Measurements from ENCODE around the gene GALNT17.

Gene GALNT17

GRCh38 chr7:71308096-71308495 lies 176.2 kb downstream of the GALNT17 start:
- Histone ChIP-seq H3K4me1 (ENCODE audit: control insufficient read depth, insufficient read depth, low read length, unreplicated experiment) (no peaks in the 10 kb centered on the region), H3K79me2 (ENCODE audit: control insufficient read depth, insufficient read depth, low read length, unreplicated experiment) (no peaks in the 10 kb centered on the region), H3K27me3 (ENCODE audit: insufficient read depth, low read length) (no peaks in the 10 kb centered on the region), H3K36me3 (ENCODE audit: insufficient read depth, low read length) (no peaks in the 10 kb centered on the region), H3K4me3 (ENCODE audit: low read depth, low read length) (no peak overlapping the region), H3K27ac (ENCODE audit: low read depth, low read length) (no peak overlapping the region), H2AFZ (ENCODE audit: low read length, unreplicated experiment) (no peak overlapping the region)

GRCh38 chr7:71311576-71311975 lies 179.6 kb downstream of the GALNT17 start:
- no peaks in the 10 kb centered on the region for H3K27me3 ChIP-seq (ENCODE audit: insufficient read depth, low read length)
- no peak overlapping the region for H2AFZ ChIP-seq (ENCODE audit: low read length, unreplicated experiment)
- no peak overlapping the region for H3K27ac ChIP-seq (ENCODE audit: low read depth, low read length)
- no peaks in the 10 kb centered on the region for H3K36me3 ChIP-seq (ENCODE audit: insufficient read depth, low read length)
- no peaks in the 10 kb centered on the region for H3K4me1 ChIP-seq (ENCODE audit: control insufficient read depth, insufficient read depth, low read length, unreplicated experiment)
- H3K79me2 ChIP-seq (ENCODE audit: control insufficient read depth, insufficient read depth, low read length, unreplicated experiment) = no peaks in the 10 kb centered on the region
- no peak overlapping the region for H3K4me3 ChIP-seq (ENCODE audit: low read depth, low read length)

GRCh38 chr7:71312755-71313490 lies 181.0 kb downstream of the GALNT17 start:
- Histone ChIP-seq H3K79me2 (ENCODE audit: control insufficient read depth, insufficient read depth, low read length, unreplicated experiment) (no peaks in the 10 kb centered on the region), H3K4me3 (ENCODE audit: low read depth, low read length) (no peak overlapping the region), H3K4me1 (ENCODE audit: control insufficient read depth, insufficient read depth, low read length, unreplicated experiment) (no peaks in the 10 kb centered on the region), H2AFZ (ENCODE audit: low read length, unreplicated experiment) (no peak overlapping the region), H3K36me3 (ENCODE audit: insufficient read depth, low read length) (no peaks in the 10 kb centered on the region), H3K27me3 (ENCODE audit: insufficient read depth, low read length) (no peaks in the 10 kb centered on the region), H3K27ac (ENCODE audit: low read depth, low read length) (no peak overlapping the region)

- H2AFZ ChIP-seq (ENCODE audit: low read length, unreplicated experiment) = no peak overlapping the region
- no peak overlapping the region for H3K27ac ChIP-seq (ENCODE audit: low read depth, low read length)
- no peaks in the 10 kb centered on the region for H3K4me1 ChIP-seq (ENCODE audit: control insufficient read depth, insufficient read depth, low read length, unreplicated experiment)
- H3K36me3 ChIP-seq (ENCODE audit: insufficient read depth, low read length) = no peaks in the 10 kb centered on the region
- no peaks in the 10 kb centered on the region for H3K79me2 ChIP-seq (ENCODE audit: control insufficient read depth, insufficient read depth, low read length, unreplicated experiment)
- H3K27me3 ChIP-seq (ENCODE audit: insufficient read depth, low read length) = no peaks in the 10 kb centered on the region
- H3K4me3 ChIP-seq (ENCODE audit: low read depth, low read length) = no peak overlapping the region
Observed at GRCh38 chr7:71313553-71313952, 181.6 kb downstream of the GALNT17 start.

DNA sequence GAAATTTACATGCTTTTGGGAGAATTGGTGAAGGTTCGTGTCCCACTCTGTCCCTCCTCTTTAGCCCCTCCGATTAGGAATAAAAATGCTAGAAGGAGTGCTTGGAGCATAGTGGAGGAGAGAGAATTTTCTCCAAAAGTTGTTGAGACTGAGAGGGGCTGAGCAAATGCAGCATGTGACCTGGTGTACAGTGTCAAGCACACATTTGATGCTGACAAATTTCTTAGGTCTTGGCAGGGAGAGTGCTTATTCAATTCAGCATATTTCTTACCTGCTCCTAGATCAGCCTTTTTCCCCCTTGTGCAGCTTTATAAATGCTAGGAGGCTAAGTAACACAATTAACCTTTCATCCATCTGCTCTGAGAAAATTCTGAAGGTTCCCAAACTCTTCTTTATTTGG lies 189.0 kb downstream of the GALNT17 start:
- H3K4me3 ChIP-seq (ENCODE audit: low read depth, low read length) = no peak overlapping the region
- no peak overlapping the region for H2AFZ ChIP-seq (ENCODE audit: low read length, unreplicated experiment)
- H3K79me2 ChIP-seq (ENCODE audit: control insufficient read depth, insufficient read depth, low read length, unreplicated experiment) = no peaks in the 10 kb centered on the region
- no peak overlapping the region for H3K27ac ChIP-seq (ENCODE audit: low read depth, low read length)
- no peaks in the 10 kb centered on the region for H3K36me3 ChIP-seq (ENCODE audit: insufficient read depth, low read length)
- no peaks in the 10 kb centered on the region for H3K27me3 ChIP-seq (ENCODE audit: insufficient read depth, low read length)
- H3K4me1 ChIP-seq (ENCODE audit: control insufficient read depth, insufficient read depth, low read length, unreplicated experiment) = no peaks in the 10 kb centered on the region

- Histone ChIP-seq H3K4me1 (ENCODE audit: control insufficient read depth, insufficient read depth, low read length, unreplicated experiment) (no peaks in the 10 kb centered on the region), H3K36me3 (ENCODE audit: insufficient read depth, low read length) (no peaks in the 10 kb centered on the region), H2AFZ (ENCODE audit: low read length, unreplicated experiment) (no peak overlapping the region), H3K27me3 (ENCODE audit: insufficient read depth, low read length) (no peaks in the 10 kb centered on the region), H3K4me3 (ENCODE audit: low read depth, low read length) (no peak overlapping the region), H3K27ac (ENCODE audit: low read depth, low read length) (no peak overlapping the region), H3K79me2 (ENCODE audit: control insufficient read depth, insufficient read depth, low read length, unreplicated experiment) (no peaks in the 10 kb centered on the region)
Observed at GRCh38 chr7:71322201-71322600, 190.3 kb downstream of the GALNT17 start.

DNA sequence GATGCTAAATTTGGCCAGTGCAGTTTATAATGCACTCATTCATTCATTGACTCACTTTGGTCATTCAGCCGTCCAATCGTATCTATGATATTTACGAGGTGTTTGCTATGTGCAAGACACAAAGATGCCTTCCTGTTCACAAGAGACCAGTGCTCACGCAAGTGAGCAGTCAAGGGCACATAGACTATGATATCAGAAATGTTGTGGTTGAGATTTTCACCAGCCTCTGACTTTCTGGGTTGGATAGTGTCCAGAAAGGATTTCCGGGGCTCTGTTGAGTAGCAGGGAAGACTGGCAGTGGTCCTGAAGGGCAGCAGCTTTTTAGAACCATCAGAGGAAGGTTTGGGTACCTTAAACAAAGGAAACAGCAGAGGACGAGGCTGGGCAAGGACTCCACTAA lies 191.8 kb downstream of the GALNT17 start:
- Histone ChIP-seq H3K36me3 (ENCODE audit: insufficient read depth, low read length) (no peaks in the 10 kb centered on the region), H3K4me1 (ENCODE audit: control insufficient read depth, insufficient read depth, low read length, unreplicated experiment) (no peaks in the 10 kb centered on the region), H3K79me2 (ENCODE audit: control insufficient read depth, insufficient read depth, low read length, unreplicated experiment) (no peaks in the 10 kb centered on the region), H3K4me3 (ENCODE audit: low read depth, low read length) (no peak overlapping the region), H2AFZ (ENCODE audit: low read length, unreplicated experiment) (no peak overlapping the region), H3K27ac (ENCODE audit: low read depth, low read length) (no peak overlapping the region), H3K27me3 (ENCODE audit: insufficient read depth, low read length) (no peaks in the 10 kb centered on the region)

DNA sequence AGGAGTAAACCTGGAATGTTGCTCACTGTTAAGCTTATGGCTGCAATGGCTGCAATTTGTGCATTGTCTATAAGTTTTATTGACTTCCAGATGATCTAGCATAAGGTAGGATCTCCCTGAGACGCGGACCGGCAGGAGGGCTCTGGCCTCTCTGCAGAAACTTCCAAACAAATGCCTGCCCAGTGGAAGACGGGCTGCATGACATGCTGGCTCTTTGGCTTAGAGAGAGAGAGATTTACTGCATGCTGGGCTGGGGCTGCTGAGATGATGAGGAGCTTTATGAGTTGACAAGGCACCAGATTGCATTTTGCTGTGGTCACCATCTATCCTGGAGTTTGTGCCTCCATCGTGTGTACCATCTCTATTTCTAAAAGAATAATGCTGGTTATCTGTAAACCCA lies 193.2 kb downstream of the GALNT17 start:
- Histone ChIP-seq H3K4me3 (ENCODE audit: low read depth, low read length) (no peak overlapping the region), H2AFZ (ENCODE audit: low read length, unreplicated experiment) (no peak overlapping the region), H3K79me2 (ENCODE audit: control insufficient read depth, insufficient read depth, low read length, unreplicated experiment) (no peaks in the 10 kb centered on the region), H3K36me3 (ENCODE audit: insufficient read depth, low read length) (no peaks in the 10 kb centered on the region), H3K27me3 (ENCODE audit: insufficient read depth, low read length) (no peaks in the 10 kb centered on the region), H3K27ac (ENCODE audit: low read depth, low read length) (no peak overlapping the region), H3K4me1 (ENCODE audit: control insufficient read depth, insufficient read depth, low read length, unreplicated experiment) (no peaks in the 10 kb centered on the region)

- no peak overlapping the region for H2AFZ ChIP-seq (ENCODE audit: low read length, unreplicated experiment)
- H3K79me2 ChIP-seq (ENCODE audit: control insufficient read depth, insufficient read depth, low read length, unreplicated experiment) = no peaks in the 10 kb centered on the region
- no peak overlapping the region for H3K4me3 ChIP-seq (ENCODE audit: low read depth, low read length)
- no peaks in the 10 kb centered on the region for H3K36me3 ChIP-seq (ENCODE audit: insufficient read depth, low read length)
- no peaks in the 10 kb centered on the region for H3K27me3 ChIP-seq (ENCODE audit: insufficient read depth, low read length)
- no peak overlapping the region for H3K27ac ChIP-seq (ENCODE audit: low read depth, low read length)
- H3K4me1 ChIP-seq (ENCODE audit: control insufficient read depth, insufficient read depth, low read length, unreplicated experiment) = no peaks in the 10 kb centered on the region
Observed at GRCh38 chr7:71326595-71326994, 194.7 kb downstream of the GALNT17 start.

- Histone ChIP-seq H3K4me1 (ENCODE audit: control insufficient read depth, insufficient read depth, low read length, unreplicated experiment) (no peaks in the 10 kb centered on the region), H3K27me3 (ENCODE audit: insufficient read depth, low read length) (no peaks in the 10 kb centered on the region), H3K4me3 (ENCODE audit: low read depth, low read length) (no peak overlapping the region), H3K79me2 (ENCODE audit: control insufficient read depth, insufficient read depth, low read length, unreplicated experiment) (no peaks in the 10 kb centered on the region), H3K27ac (ENCODE audit: low read depth, low read length) (no peak overlapping the region), H3K36me3 (ENCODE audit: insufficient read depth, low read length) (no peaks in the 10 kb centered on the region), H2AFZ (ENCODE audit: low read length, unreplicated experiment) (no peak overlapping the region)
Observed at GRCh38 chr7:71327946-71328345, 196.0 kb downstream of the GALNT17 start.

- Histone ChIP-seq H2AFZ (ENCODE audit: low read length, unreplicated experiment) (no peak overlapping the region), H3K27ac (ENCODE audit: low read depth, low read length) (no peak overlapping the region), H3K36me3 (ENCODE audit: insufficient read depth, low read length) (no peaks in the 10 kb centered on the region), H3K4me3 (ENCODE audit: low read depth, low read length) (no peak overlapping the region), H3K27me3 (ENCODE audit: insufficient read depth, low read length) (no peaks in the 10 kb centered on the region), H3K79me2 (ENCODE audit: control insufficient read depth, insufficient read depth, low read length, unreplicated experiment) (no peaks in the 10 kb centered on the region), H3K4me1 (ENCODE audit: control insufficient read depth, insufficient read depth, low read length, unreplicated experiment) (no peaks in the 10 kb centered on the region)
Observed at GRCh38 chr7:71329030-71329660, 197.2 kb downstream of the GALNT17 start.
